IMR-90 (cell line): ENCODE results near the gene PPM1H. TPM values are rescaled to one million over a fixed set of nuclear protein-coding genes. Genes with fewer than 3 reads are reported as not detected.
"Not testable (repeated sequence)": the region's sequence is repeated elsewhere in the genome, so short reads cannot be mapped to it uniquely, and the experiment has no call there.

Experiments
- ATAC-seq: fragments of 200-7000 bp; cut with Tn5 transposase; 2 replicates; pipeline ENCODE4 v1.9.1; 2020; ENCODE audit warnings: low read depth, mild to moderate bottlenecking, moderate library complexity
- BruUV-seq: library from RNA; stranded (reverse); fragments of 400-500 nt; replicated peaks from 2 replicates; lab custom pipeline; 2021; lab: Mats Ljungman, UMichigan
- CTCF ChIA-PET: fragments of 300-600 bp; formaldehyde crosslinking; extraction: SDS; loops from one replicate; lab custom pipeline; 2021; ENCODE audit warnings: antibody characterized with exemption; lab: Yijun Ruan, JAX
- POLR2A ChIA-PET: fragments of 300-600 bp; sonication (Branson Sonifier 250); formaldehyde crosslinking; loops from one replicate; lab custom pipeline; 2022; ENCODE audit warnings: antibody characterized with exemption; ENCODE audit not compliant: unreplicated experiment; lab: Charles Lee
- DNase-seq: peaks from one replicate; pipeline ENCODE4 v3.0.0; 2013
- H2AFZ ChIP-seq: replicated peaks from 2 replicates; pipeline ENCODE3; 2013; ENCODE audit warnings: low read length, mild to moderate bottlenecking; ENCODE audit not compliant: poor library complexity
- H2AK5ac ChIP-seq: 2 replicates; pipeline ENCODE4 v1.6.1; 2013; ENCODE audit warnings: low read depth, low read length, inconsistent platforms
- H2AK9ac ChIP-seq: replicated peaks from 2 replicates; pipeline ENCODE3; 2013; ENCODE audit warnings: mild to moderate bottlenecking, low read depth, low read length, moderate library complexity; ENCODE audit not compliant: poor library complexity
- H2BK120ac ChIP-seq: 2 replicates; pipeline ENCODE4 v1.6.1; 2013; ENCODE audit warnings: low read depth, low read length, inconsistent platforms
- H2BK15ac ChIP-seq: 3 replicates; pipeline ENCODE4 v1.6.1; 2013; ENCODE audit warnings: low read depth, low read length, inconsistent platforms
- H2BK20ac ChIP-seq: 2 replicates; pipeline ENCODE4 v1.6.1; 2013; ENCODE audit warnings: low read depth, mild to moderate bottlenecking, inconsistent platforms, low read length, moderate library complexity
- H2BK5ac ChIP-seq: 2 replicates; pipeline ENCODE4 v1.6.1; 2013; ENCODE audit warnings: mild to moderate bottlenecking, low read depth, low read length, inconsistent platforms; ENCODE audit not compliant: poor library complexity, severe bottlenecking
- H3K14ac ChIP-seq: replicated peaks from 2 replicates; pipeline ENCODE4 v1.6.1; 2013; ENCODE audit warnings: low read depth, low read length, inconsistent platforms
- H3K18ac ChIP-seq: 2 replicates; pipeline ENCODE4 v1.6.1; 2013; ENCODE audit warnings: low read depth, low read length, control low read depth
- H3K23ac ChIP-seq: 2 replicates; pipeline ENCODE4 v1.6.1; 2013; ENCODE audit warnings: low read depth, low read length, inconsistent platforms
- H3K27ac ChIP-seq: 2 replicates; pipeline ENCODE4 v1.5.1; 2013; ENCODE audit warnings: mild to moderate bottlenecking, control low read depth, low read length; ENCODE audit not compliant: insufficient read depth
- H3K27me3 ChIP-seq: 2 replicates; pipeline ENCODE4 v1.6.1; 2013; ENCODE audit warnings: low read length; ENCODE audit not compliant: control insufficient read depth, insufficient read depth
- H3K36me3 ChIP-seq: 2 replicates; pipeline ENCODE4 v1.6.1; 2013; ENCODE audit warnings: low read length, mixed read lengths; ENCODE audit not compliant: control insufficient read depth, insufficient read depth
- H3K4ac ChIP-seq: 2 replicates; pipeline ENCODE4 v1.6.1; 2013; ENCODE audit warnings: low read depth, low read length, inconsistent platforms
- H3K4me1 ChIP-seq: 2 replicates; pipeline ENCODE4 v1.6.1; 2013; ENCODE audit warnings: low read length, mixed read lengths; ENCODE audit not compliant: control insufficient read depth, insufficient read depth
- H3K4me2 ChIP-seq: 2 replicates; pipeline ENCODE4 v1.6.1; 2013; ENCODE audit warnings: low read depth, mild to moderate bottlenecking, control low read depth, low read length, moderate library complexity
- H3K4me3 ChIP-seq: 2 replicates; pipeline ENCODE4 v1.5.1; 2013; ENCODE audit warnings: low read depth, mild to moderate bottlenecking, control low read depth, low read length, moderate library complexity; ENCODE audit not compliant: insufficient read depth
- H3K56ac ChIP-seq: 2 replicates; pipeline ENCODE4 v1.6.1; 2013; ENCODE audit warnings: low read length, inconsistent platforms; ENCODE audit not compliant: insufficient read depth; ENCODE audit errors: extremely low read depth
- H3K79me1 ChIP-seq, 2 experiments: 2 replicates each; pipeline ENCODE4 v1.6.1; 2013; ENCODE audit warnings: low read length in 2 of 2, inconsistent platforms in 1 of 2, low read depth in 1 of 2
- H3K9ac ChIP-seq: 2 replicates; pipeline ENCODE4 v1.6.1; 2013; ENCODE audit warnings: low read depth, low read length, control low read depth
- H3K9me1 ChIP-seq: 2 replicates; pipeline ENCODE4 v1.6.1; 2013; ENCODE audit warnings: low read length, inconsistent platforms; ENCODE audit not compliant: insufficient read depth
- H3K9me3 ChIP-seq: 2 replicates; pipeline ENCODE4 v1.6.1; 2013; ENCODE audit warnings: low read length; ENCODE audit not compliant: control insufficient read depth, insufficient read depth
- H4K20me1 ChIP-seq: 2 replicates; pipeline ENCODE4 v1.6.1; 2013; ENCODE audit warnings: low read length, inconsistent platforms; ENCODE audit not compliant: insufficient read depth
- H4K5ac ChIP-seq: 2 replicates; pipeline ENCODE4 v1.6.1; 2013; ENCODE audit warnings: mild to moderate bottlenecking, low read depth, low read length, control low read depth
- H4K8ac ChIP-seq, 2 experiments: 2 replicates each; pipeline ENCODE4 v1.6.1; 2013; ENCODE audit warnings: low read depth in 2 of 2, low read length in 2 of 2, control low read depth in 1 of 2, inconsistent platforms in 1 of 2
- H4K91ac ChIP-seq: 2 replicates; pipeline ENCODE4 v1.6.1; 2013; ENCODE audit warnings: low read depth, low read length, inconsistent platforms; ENCODE audit not compliant: insufficient read depth
- WGBS, 2 experiments: methylation state at CpG; one replicate each; pipeline versions ENCODE4 v1.1.5 to v1.1.7; 2013; ENCODE audit warnings: missing lambda C conversion rate in 2 of 2; ENCODE audit not compliant: insufficient read length in 1 of 2; ENCODE audit errors: extremely low coverage in 2 of 2; 5-methylcytosine and 5-hydroxymethylcytosine counted together
- dilution Hi-C: fragments of 300-500 bp; cut with HindIII; formaldehyde crosslinking; loops from one replicate; pipeline ENCODE4 v1.14.3; 2018; ENCODE audit warnings: low sequenced_read_pairs; ENCODE audit not compliant: unreplicated experiment
- in situ Hi-C: fragments of 300-500 bp; cut with MboI; formaldehyde crosslinking; loops from 3 replicates; pipeline ENCODE4 v1.14.3; 2019; ENCODE audit warnings: low sequenced_read_pairs, inconsistent platforms, mixed read lengths
- intact Hi-C: fragments of 100-400 bp; cut with micrococcal nuclease; formaldehyde crosslinking; loops from 2 replicates; pipeline ENCODE4 v1.10.0; 2022
- polyA plus RNA-seq, 3 experiments: library from polyadenylated mRNA; depleted of rRNA; stranded (reverse); fragments of >200 nt; gene quantifications; 2 replicates each; pipeline ENCODE4 v1.2.3, GENCODE V29; 2012; ENCODE audit warnings: low replicate concordance in 1 of 3
- total RNA-seq: library from RNA; depleted of rRNA; stranded (reverse); fragments of >200 nt; gene quantifications from 2 replicates; pipeline ENCODE4 v1.2.3, GENCODE V29; 2012

PPM1H gene
- total and polyA plus RNA-seq, 2 of the 4 experiments (the other 2 are of a cell fraction): 0.14 to 0.18 TPM

- POLR2A ChIA-PET, H2BK5ac ChIP-seq, H3K9me3 ChIP-seq, dilution Hi-C loops, H2AFZ ChIP-seq, H2AK9ac ChIP-seq, H3K56ac ChIP-seq, H4K20me1 ChIP-seq, H2BK20ac ChIP-seq, H3K4ac ChIP-seq, intact Hi-C loops, H4K5ac ChIP-seq, H2BK15ac ChIP-seq, ATAC-seq, BruUV-seq, H4K8ac ChIP-seq, H2AK5ac ChIP-seq, H3K9me1 ChIP-seq, in situ Hi-C loops, H3K23ac ChIP-seq, H3K4me3 ChIP-seq, H3K79me1 ChIP-seq, CTCF ChIA-PET, H3K36me3 ChIP-seq, DNase-seq, H2BK120ac ChIP-seq, H3K4me2 ChIP-seq, H3K27ac ChIP-seq, H3K14ac ChIP-seq, H3K4me1 ChIP-seq, H4K91ac ChIP-seq, H3K9ac ChIP-seq, H3K18ac ChIP-seq: not testable (repeated sequence)
- peaks cover 12% of the 10 kb centered on the region for H3K27me3 ChIP-seq
- WGBS, 2 experiments: no CpG with 5 or more reads among the region's 5 CpGs
Measured at GRCh38 chr12:62884832-62885231, 50.1 kb downstream of the PPM1H start.
